GM19467 (cell line): ENCODE data around the gene AFF3.
"Not testable (repeated sequence)": the region's sequence is repeated elsewhere in the genome, so short reads cannot be mapped to it uniquely, and the experiment has no call there.

ENCODE experiments used
- ATAC-seq: cut with Tn5 transposase; IDR thresholded peaks from one replicate; pipeline ENCODE4 v1.9.1; 2021; ENCODE audit warnings: mild to moderate bottlenecking, moderate library complexity; ENCODE audit not compliant: unreplicated experiment

AFF3 gene

GRCh38 chr2:100142393-100142792 is at the start of gene AFF3:
AFF3 (minus strand) TSS chr2:100142590; CDS start chr2:100104454, 38,136 bp downstream.
- peak; percentile 98 for ATAC-seq

- no peak for ATAC-seq
These were observed 47.0 kb upstream of the AFF3 start for GRCh38 chr2:100189387-100189786.

- no peak for ATAC-seq
These were observed 45.9 kb upstream of the AFF3 start for GRCh38 chr2:100188326-100188725.

- no peak for ATAC-seq
These were observed 43.7 kb upstream of the AFF3 start for GRCh38 chr2:100186126-100186525.

GRCh38 chr2:100185516-100185915 is 43.1 kb upstream of the AFF3 start:
- no peak for ATAC-seq

GRCh38 chr2:100185105-100185504 is 42.7 kb upstream of the AFF3 start:
- no peak for ATAC-seq

GRCh38 chr2:100184055-100184737 is 41.8 kb upstream of the AFF3 start:
- no peak for ATAC-seq

- ATAC-seq = no peak
These were observed 40.3 kb upstream of the AFF3 start for GRCh38 chr2:100182494-100183361.

GRCh38 chr2:100180503-100180902 is 38.1 kb upstream of the AFF3 start:
- ATAC-seq = no peak

GRCh38 chr2:100179806-100180205 is 37.4 kb upstream of the AFF3 start:
- no peak for ATAC-seq

GRCh38 chr2:100178864-100179263 is 36.5 kb upstream of the AFF3 start:
- ATAC-seq = no peak

GRCh38 chr2:100178085-100178788 is 35.8 kb upstream of the AFF3 start:
- no peak for ATAC-seq

- ATAC-seq = no peak
These were observed 34.5 kb upstream of the AFF3 start for GRCh38 chr2:100176925-100177324.

GRCh38 chr2:100174026-100174431 is 31.6 kb upstream of the AFF3 start:
- no peak for ATAC-seq

GRCh38 chr2:100166701-100167100 is 24.3 kb upstream of the AFF3 start:
- ATAC-seq = no peak

GRCh38 chr2:100163605-100164004 is 21.2 kb upstream of the AFF3 start:
- no peak for ATAC-seq

GRCh38 chr2:100161945-100162620 is 19.7 kb upstream of the AFF3 start:
- ATAC-seq = no peak

- no peak for ATAC-seq
These were observed 18.0 kb upstream of the AFF3 start for GRCh38 chr2:100160396-100160795.

GRCh38 chr2:100151832-100152231 is 9.4 kb upstream of the AFF3 start:
- not testable (repeated sequence) for ATAC-seq

GRCh38 chr2:100151310-100151709 is 8.9 kb upstream of the AFF3 start:
- ATAC-seq = no peak

- no peak for ATAC-seq
These were observed 6.5 kb upstream of the AFF3 start for GRCh38 chr2:100148883-100149282.
